ENCODE results near the gene IRF3.

IRF3 gene

DNA sequence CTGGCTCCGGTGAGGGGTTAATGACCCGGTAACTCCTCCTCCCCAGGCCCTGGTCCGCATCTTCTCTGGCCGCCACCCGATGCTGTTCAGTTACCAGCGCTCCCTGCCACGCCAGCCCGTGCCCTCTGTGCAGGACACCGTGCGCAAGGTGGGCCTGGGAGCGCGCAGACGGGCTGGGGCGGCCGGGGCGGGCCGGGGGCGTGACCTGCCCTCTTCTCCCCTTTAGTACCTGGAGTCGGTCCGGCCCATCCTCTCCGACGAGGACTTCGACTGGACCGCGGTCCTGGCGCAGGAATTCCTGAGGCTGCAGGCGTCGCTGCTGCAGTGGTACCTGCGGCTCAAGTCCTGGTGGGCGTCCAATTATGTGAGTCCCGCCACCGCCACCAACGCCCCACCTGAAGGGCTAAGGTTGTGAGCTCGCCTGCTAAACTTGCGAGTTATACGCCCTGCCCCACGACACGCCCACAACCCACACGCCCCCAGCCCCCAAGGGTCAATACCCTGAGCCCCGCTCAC is 35.7 kb upstream of the IRF3 start:
- TF ChIP-seq CTCF (IDR thresholded peaks at IDR 0.05; ENCODE audit: low read depth, low read length): no peak
- H3K4me3 ChIP-seq (replicated peaks in 1 of 2; ENCODE audit: low read depth in 2 of 2, low read length in 2 of 2): no peak overlapping the region

DNA sequence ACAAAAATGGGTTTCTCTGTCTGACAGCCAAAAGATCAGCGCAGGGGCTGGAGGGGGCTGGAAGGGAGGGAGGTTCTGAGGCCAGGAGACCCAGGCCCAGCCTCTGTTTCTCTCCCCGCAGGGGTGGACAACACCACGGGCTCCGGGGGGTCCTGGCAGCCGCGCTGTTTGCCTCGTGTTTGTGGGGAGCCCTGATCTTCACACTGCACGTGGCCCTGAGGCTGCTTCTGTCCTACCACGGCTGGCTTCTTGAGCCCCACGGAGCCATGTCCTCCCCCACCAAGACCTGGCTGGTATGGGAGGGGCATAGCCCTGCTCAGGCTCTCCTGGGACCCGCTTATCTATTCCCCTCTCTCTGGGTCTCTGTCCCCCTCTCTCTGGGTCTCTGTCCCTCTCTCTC is 34.9 kb upstream of the IRF3 start:
- no peak for DNase-seq (ENCODE audit: low read depth in 2 of 2)
- H3K4me3 ChIP-seq (replicated peaks in 1 of 2; ENCODE audit: low read depth in 2 of 2, low read length in 2 of 2): no peak overlapping the region
- TF ChIP-seq CTCF (IDR thresholded peaks at IDR 0.05; ENCODE audit: low read depth, low read length): no peak

More for the DNA sequence above, 35.7 kb upstream of the IRF3 start:
- DNase-seq (ENCODE audit: low read depth in 2 of 2): no peak

- DNase-seq (ENCODE audit: low read depth in 2 of 2): no peak
- no peak for TF ChIP-seq CTCF (IDR thresholded peaks at IDR 0.05; ENCODE audit: low read depth, low read length)
- H3K4me3 ChIP-seq (replicated peaks in 1 of 2; ENCODE audit: low read depth in 2 of 2, low read length in 2 of 2): no peak overlapping the region
Observed at GRCh38 chr19:49699364-49699763, 33.7 kb upstream of the IRF3 start.

GRCh38 chr19:49696865-49697264 is 31.2 kb upstream of the IRF3 start:
- no peak overlapping the region for H3K4me3 ChIP-seq (replicated peaks in 1 of 2; ENCODE audit: low read depth in 2 of 2, low read length in 2 of 2)
- no peak for TF ChIP-seq CTCF (IDR thresholded peaks at IDR 0.05; ENCODE audit: low read depth, low read length)
- DNase-seq (ENCODE audit: low read depth in 2 of 2): no peak

GRCh38 chr19:49696115-49696514 is 30.5 kb upstream of the IRF3 start:
- DNase-seq (ENCODE audit: low read depth in 2 of 2): no peak
- no peak overlapping the region for H3K4me3 ChIP-seq (replicated peaks in 1 of 2; ENCODE audit: low read depth in 2 of 2, low read length in 2 of 2)
- TF ChIP-seq CTCF (IDR thresholded peaks at IDR 0.05; ENCODE audit: low read depth, low read length): no peak

GRCh38 chr19:49692147-49692506 is 26.5 kb upstream of the IRF3 start:
- H3K4me3 ChIP-seq (replicated peaks in 1 of 2; ENCODE audit: low read depth in 2 of 2, low read length in 2 of 2): peak overlapping the region in 1 of 2 donors; percentile 28
- no peak for DNase-seq (ENCODE audit: low read depth in 2 of 2)
- no peak for TF ChIP-seq CTCF (IDR thresholded peaks at IDR 0.05; ENCODE audit: low read depth, low read length)
